ENCODE data around the gene KRTAP17-1.

GRCh38 chr17:41335747-41336146 lies 20.2 kb upstream of the KRTAP17-1 start:
- TF ChIP-seq, protein P1, sequence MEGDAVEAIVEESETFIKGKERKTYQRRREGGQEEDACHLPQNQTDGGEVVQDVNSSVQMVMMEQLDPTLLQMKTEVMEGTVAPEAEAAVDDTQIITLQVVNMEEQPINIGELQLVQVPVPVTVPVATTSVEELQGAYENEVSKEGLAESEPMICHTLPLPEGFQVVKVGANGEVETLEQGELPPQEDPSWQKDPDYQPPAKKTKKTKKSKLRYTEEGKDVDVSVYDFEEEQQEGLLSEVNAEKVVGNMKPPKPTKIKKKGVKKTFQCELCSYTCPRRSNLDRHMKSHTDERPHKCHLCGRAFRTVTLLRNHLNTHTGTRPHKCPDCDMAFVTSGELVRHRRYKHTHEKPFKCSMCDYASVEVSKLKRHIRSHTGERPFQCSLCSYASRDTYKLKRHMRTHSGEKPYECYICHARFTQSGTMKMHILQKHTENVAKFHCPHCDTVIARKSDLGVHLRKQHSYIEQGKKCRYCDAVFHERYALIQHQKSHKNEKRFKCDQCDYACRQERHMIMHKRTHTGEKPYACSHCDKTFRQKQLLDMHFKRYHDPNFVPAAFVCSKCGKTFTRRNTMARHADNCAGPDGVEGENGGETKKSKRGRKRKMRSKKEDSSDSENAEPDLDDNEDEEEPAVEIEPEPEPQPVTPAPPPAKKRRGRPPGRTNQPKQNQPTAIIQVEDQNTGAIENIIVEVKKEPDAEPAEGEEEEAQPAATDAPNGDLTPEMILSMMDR (conservative IDR thresholded peaks at IDR 0.05; ENCODE audit: low read length) = no peak
- no peak for TF ChIP-seq EZH2phosphoT487 (IDR thresholded peaks at IDR 0.05; ENCODE audit: borderline replicate concordance, low read depth, low read length)

Measured in OCI-LY7 (cell line).